ENCODE results near the gene CFAP44. TPM values are rescaled to one million over a fixed set of nuclear protein-coding genes. Genes with fewer than 3 reads are reported as not detected.
A peak's percentile ranks its signal among the peaks of the same experiment; 100 is the strongest.
"Not testable (repeated sequence)": the region's sequence is repeated elsewhere in the genome, so short reads cannot be mapped to it uniquely, and the experiment has no call there.

Gene CFAP44
- total RNA-seq: 10.4 and 14.9 TPM in 2 replicates

DNA sequence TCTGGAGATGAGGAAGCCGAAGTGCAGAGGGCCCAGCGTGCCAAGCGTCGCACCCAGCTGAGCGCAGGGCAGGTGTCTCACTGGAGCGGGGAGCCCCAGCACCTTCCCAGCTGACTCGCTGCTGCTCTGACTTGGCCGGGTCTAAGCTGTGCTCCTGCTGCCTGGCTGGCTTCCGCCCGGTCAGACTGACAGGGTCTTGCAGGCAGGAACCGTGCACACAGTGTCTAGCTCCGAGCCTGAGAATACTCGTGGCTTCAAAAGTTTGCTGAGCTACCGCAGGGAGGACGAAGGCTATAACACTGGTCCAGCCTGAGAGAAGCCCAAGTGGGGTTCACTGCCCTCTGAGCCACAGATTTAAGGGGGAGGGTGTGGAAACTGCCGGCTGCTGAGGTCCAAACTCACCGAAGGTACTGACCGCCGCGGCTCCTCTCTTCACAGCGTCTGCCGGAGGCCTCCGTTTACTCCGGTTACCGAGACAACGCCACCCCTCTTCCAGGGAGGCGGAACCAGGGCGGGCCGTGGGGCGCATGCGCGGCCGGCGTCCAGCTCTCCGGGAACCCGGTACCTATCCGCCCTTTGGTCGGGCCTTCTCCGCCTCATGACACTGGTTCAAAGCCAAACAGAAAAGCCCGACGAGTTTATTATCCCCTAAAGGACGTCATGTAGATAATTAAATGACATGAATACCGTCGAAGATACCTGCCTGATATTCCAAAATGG, at the start of gene CFAP44:
TSS of gene CFAP44 (minus strand) at position 443 of the 720 bp plus-strand sequence. CDS start 7,829 bp downstream, outside the sequence.
- Mint-ChIP-seq H3K4me1 (no peaks in the 10 kb centered on the region), H3K27ac (no peak within 1 kb of the TSS), H3K36me3 (ENCODE audit: low read depth) (peaks cover 9% of the 10 kb centered on the region), H3K27me3 (no peaks in the 10 kb centered on the region), H3K4me3 (peak within 1 kb of the TSS; percentile 62), H3K9me3 (no peaks in the 10 kb centered on the region)
- TF ChIP-seq, protein P1, sequence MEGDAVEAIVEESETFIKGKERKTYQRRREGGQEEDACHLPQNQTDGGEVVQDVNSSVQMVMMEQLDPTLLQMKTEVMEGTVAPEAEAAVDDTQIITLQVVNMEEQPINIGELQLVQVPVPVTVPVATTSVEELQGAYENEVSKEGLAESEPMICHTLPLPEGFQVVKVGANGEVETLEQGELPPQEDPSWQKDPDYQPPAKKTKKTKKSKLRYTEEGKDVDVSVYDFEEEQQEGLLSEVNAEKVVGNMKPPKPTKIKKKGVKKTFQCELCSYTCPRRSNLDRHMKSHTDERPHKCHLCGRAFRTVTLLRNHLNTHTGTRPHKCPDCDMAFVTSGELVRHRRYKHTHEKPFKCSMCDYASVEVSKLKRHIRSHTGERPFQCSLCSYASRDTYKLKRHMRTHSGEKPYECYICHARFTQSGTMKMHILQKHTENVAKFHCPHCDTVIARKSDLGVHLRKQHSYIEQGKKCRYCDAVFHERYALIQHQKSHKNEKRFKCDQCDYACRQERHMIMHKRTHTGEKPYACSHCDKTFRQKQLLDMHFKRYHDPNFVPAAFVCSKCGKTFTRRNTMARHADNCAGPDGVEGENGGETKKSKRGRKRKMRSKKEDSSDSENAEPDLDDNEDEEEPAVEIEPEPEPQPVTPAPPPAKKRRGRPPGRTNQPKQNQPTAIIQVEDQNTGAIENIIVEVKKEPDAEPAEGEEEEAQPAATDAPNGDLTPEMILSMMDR (IDR thresholded peaks at IDR 0.05): no peak
- ChIA-PET POLR2A (no interaction called here), CTCF (no interaction called here)
- peak; percentile 84 for ATAC-seq (ENCODE audit: low read depth)
- peak; percentile 48 for DNase-seq
- intact Hi-C loops (cut with micrococcal nuclease): no loop called here

- H3K4me1 Mint-ChIP-seq: peaks cover 11% of the 10 kb centered on the region
- CTCF ChIA-PET: no interaction called here
Measured at GRCh38 chr3:113485161-113485609, 43.9 kb upstream of the CFAP44 start.

DNA sequence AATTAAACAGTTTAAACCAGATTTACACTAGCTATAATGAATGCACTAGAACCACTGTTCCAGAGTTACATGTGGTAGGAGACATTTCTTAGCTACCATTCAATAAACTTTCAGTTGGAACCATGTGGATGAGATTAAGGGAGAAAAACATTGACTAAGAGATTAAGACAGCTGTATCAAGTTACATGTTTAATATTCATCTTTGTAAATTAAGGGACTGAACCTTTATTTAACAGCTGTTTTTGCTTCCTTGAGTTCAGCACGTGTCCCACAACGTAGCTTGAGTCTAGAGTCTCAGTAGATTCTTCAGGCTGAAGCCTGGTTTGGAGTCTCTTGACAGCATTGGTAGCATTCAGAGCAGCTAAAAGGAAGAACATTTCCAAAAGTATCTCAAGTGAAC, 27.2 kb upstream of the CFAP44 start:
- TF ChIP-seq, protein P1 (IDR thresholded peaks at IDR 0.05): no peak
- H3K4me1 Mint-ChIP-seq: peaks cover 11% of the 10 kb centered on the region
- H3K27me3 Mint-ChIP-seq: no peaks in the 10 kb centered on the region
- DNase-seq (no peak), ATAC-seq (ENCODE audit: low read depth) (no peak)
- H3K9me3 Mint-ChIP-seq: peaks cover 2% of the 10 kb centered on the region
- POLR2A ChIA-PET: no interaction called here
- peaks cover 42% of the 10 kb centered on the region for H3K36me3 Mint-ChIP-seq (ENCODE audit: low read depth)
- H3K27ac Mint-ChIP-seq: no peak overlapping the region
- no peak overlapping the region for H3K4me3 Mint-ChIP-seq
- intact Hi-C loops (cut with micrococcal nuclease): no loop called here
- CTCF ChIA-PET: no interaction called here

More at GRCh38 chr3:113485161-113485609, 43.9 kb upstream of the CFAP44 start:
- Mint-ChIP-seq H3K27ac (no peak overlapping the region), H3K36me3 (ENCODE audit: low read depth) (peaks cover 27% of the 10 kb centered on the region), H3K4me3 (no peak overlapping the region), H3K9me3 (no peaks in the 10 kb centered on the region), H3K27me3 (no peaks in the 10 kb centered on the region)
- ATAC-seq (ENCODE audit: low read depth) (no peak), DNase-seq (no peak)
- TF ChIP-seq, protein P1 (IDR thresholded peaks at IDR 0.05): no peak
- POLR2A ChIA-PET: no interaction called here
- intact Hi-C loops (cut with micrococcal nuclease): no loop called here

DNA sequence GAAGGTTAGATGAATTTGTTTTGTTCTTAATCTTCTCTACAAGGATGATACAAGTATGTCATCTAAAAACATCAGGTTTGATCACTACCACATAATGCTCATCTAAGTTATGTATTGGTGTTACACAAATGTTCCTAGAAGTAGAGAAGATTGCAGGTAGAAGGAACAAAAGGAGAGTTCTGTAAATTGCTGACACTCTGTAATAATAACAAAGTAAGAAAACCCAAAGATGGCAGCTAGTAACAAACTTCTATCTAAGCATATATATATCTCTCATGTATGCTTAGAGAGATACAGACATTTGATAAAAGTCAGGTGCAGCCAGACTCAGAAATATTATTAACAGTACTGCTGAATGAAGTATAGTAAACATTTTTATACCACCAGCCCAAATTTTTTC, 20.2 kb upstream of the CFAP44 start:
- ChIA-PET POLR2A (no interaction called here), CTCF (no interaction called here)
- Mint-ChIP-seq H3K4me3 (no peak overlapping the region), H3K9me3 (peaks cover 6% of the 10 kb centered on the region), H3K36me3 (ENCODE audit: low read depth) (peaks cover 70% of the 10 kb centered on the region), H3K27me3 (no peaks in the 10 kb centered on the region), H3K27ac (no peak overlapping the region), H3K4me1 (no peaks in the 10 kb centered on the region)
- DNase-seq (no peak), ATAC-seq (ENCODE audit: low read depth) (no peak)
- TF ChIP-seq, protein P1 (IDR thresholded peaks at IDR 0.05): no peak
- intact Hi-C loops (cut with micrococcal nuclease): no loop called here

DNA sequence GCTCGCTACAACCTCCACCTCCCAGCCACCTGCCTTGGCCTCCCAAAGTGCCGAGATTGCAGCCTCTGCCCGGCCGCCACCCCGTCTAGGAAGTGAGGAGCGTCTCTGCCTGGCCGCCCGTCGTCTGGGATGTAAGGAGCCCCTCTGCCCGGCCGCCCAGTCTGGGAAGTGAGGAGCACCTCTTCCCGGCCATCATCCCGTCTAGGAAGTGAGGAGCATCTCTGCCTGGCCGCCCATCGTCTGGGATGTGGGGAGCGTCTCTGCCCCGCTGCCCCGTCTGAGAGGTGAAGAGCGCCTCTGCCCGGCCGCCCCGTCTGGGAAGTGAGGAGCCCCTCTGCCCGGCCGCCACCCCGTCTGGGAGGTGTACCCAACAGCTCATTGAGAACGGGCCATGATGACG, 17.3 kb upstream of the CFAP44 start:
- H3K4me3 Mint-ChIP-seq; H3K9me3 Mint-ChIP-seq; intact Hi-C loops (cut with micrococcal nuclease); DNase-seq; CTCF ChIA-PET; H3K4me1 Mint-ChIP-seq; H3K27me3 Mint-ChIP-seq; POLR2A ChIA-PET; ATAC-seq (ENCODE audit: low read depth); H3K27ac Mint-ChIP-seq: not testable (repeated sequence)
- peaks cover 71% of the 10 kb centered on the region for H3K36me3 Mint-ChIP-seq (ENCODE audit: low read depth)

Data from activated B cell treated with CpG ODN at 0.5 μM for 24 hours (primary cell).